Upper lobe of left lung (tissue), 4 donors: Measurements from ENCODE around the gene BACE1.

Source experiments
- CTCF ChIP-seq, 6 experiments: fragments of 450-650 bp in 4 of 6; fragments of 200-600 bp in 2 of 6; sonication (generic) in 2 of 6; IDR thresholded peaks; one replicate each; pipeline ENCODE4 v1.5.1; 2016 to 2019; ENCODE audit warnings: antibody characterized with exemption in 6 of 6
- POLR2A ChIP-seq, 4 donors: fragments of 450-650 bp; IDR thresholded peaks; one replicate each; pipeline ENCODE4 v1.5.1; 2016 to 2017; ENCODE audit warnings: antibody characterized with exemption in 4 of 4, mild to moderate bottlenecking in 2 of 4

- TF ChIP-seq CTCF (IDR thresholded peaks at IDR 0.05): no peak
- no peak for TF ChIP-seq POLR2A (IDR thresholded peaks at IDR 0.05)
Measured at GRCh38 chr11:117356126-117356890, 40.3 kb upstream of the BACE1 start.
